ENCODE data around the gene ATP1B3.

GRCh38 chr3:141969711-141970110, 93.3 kb downstream of the ATP1B3 start:
- no peak for TF ChIP-seq POLR2A (IDR thresholded peaks at IDR 0.05; ENCODE audit: low read length)
- no peak for TF ChIP-seq GATA1 (IDR thresholded peaks at IDR 0.05; ENCODE audit: low read depth, low read length)
